ENCODE data around the gene IL32. TPM values are rescaled to one million over a fixed set of nuclear protein-coding genes. Genes with fewer than 3 reads are reported as not detected.

The IL32 gene
- total RNA-seq, 4 donors from 2014 or later = 21.9 to 720 (median 492) TPM

GRCh38 chr16:3084491-3084890 is 19.1 kb downstream of the IL32 start:
- no peaks in the 10 kb centered on the region for H3K9me3 ChIP-seq
- DNase-seq = no peak
- H3K27ac ChIP-seq = no peak overlapping the region
- no peaks in the 10 kb centered on the region for H3K36me3 ChIP-seq
- TF ChIP-seq EP300 (IDR thresholded peaks at IDR 0.05; ENCODE audit: low read depth) = no peak
- TF ChIP-seq POLR2AphosphoS5 (IDR thresholded peaks at IDR 0.05) = no peak
- TF ChIP-seq CTCF (IDR thresholded peaks at IDR 0.05) = no peak
- no peak for TF ChIP-seq POLR2A (IDR thresholded peaks at IDR 0.05)
- intact Hi-C loops (cut with DNase I; ENCODE audit: low total_unique reads) (no loop called here), in situ Hi-C loops (cut with MboI; ENCODE audit: low pct_ligation_motif_present in 1 of 4, low pct_unique_long_range_greater_than_20kb in 1 of 4, low sequenced_read_pairs in 3 of 4) (no loop called here)
- H3K4me1 ChIP-seq = peaks cover 0 to 7% (median 0%) of the 10 kb centered on the region in 4 donors
- no peak overlapping the region for H3K4me3 ChIP-seq
- WGBS, 2 donors (ENCODE audit: low coverage in 1 of 2) = 88 to 100% methylated on average over 1 of the region's 1 CpG
- H3K27me3 ChIP-seq = no peaks in the 10 kb centered on the region

- no peaks in the 10 kb centered on the region for H3K9me3 ChIP-seq
- intact Hi-C loops (cut with DNase I; ENCODE audit: low total_unique reads) = no loop called here
These were observed 19.7 kb downstream of the IL32 start for GRCh38 chr16:3084969-3085670.

GRCh38 chr16:3085868-3086595 is 20.6 kb downstream of the IL32 start:
- 60 to 86% methylated on average over 5 to 17 of the region's 17 CpGs for WGBS, 2 donors (ENCODE audit: low coverage in 1 of 2)
- no peaks in the 10 kb centered on the region for H3K27me3 ChIP-seq
- TF ChIP-seq CTCF (IDR thresholded peaks at IDR 0.05) (no peak), POLR2A (IDR thresholded peaks at IDR 0.05) (no peak), EP300 (IDR thresholded peaks at IDR 0.05; ENCODE audit: low read depth) (no peak), POLR2AphosphoS5 (IDR thresholded peaks at IDR 0.05) (no peak)
- no peaks in the 10 kb centered on the region for H3K36me3 ChIP-seq
- peak overlapping the region in 1 of 4 donors; percentile 27 for H3K4me3 ChIP-seq
- DNase-seq = no peak
- no peaks in the 10 kb centered on the region for H3K9me3 ChIP-seq
- peak overlapping the region in 2 of 4 donors; percentile 27 to 34 for H3K27ac ChIP-seq
- in situ Hi-C loops (cut with MboI; ENCODE audit: low pct_ligation_motif_present in 1 of 4, low pct_unique_long_range_greater_than_20kb in 1 of 4, low sequenced_read_pairs in 3 of 4) (no loop called here), intact Hi-C loops (cut with DNase I; ENCODE audit: low total_unique reads) (no loop called here)
- H3K4me1 ChIP-seq = peaks cover 0 to 7% (median 0%) of the 10 kb centered on the region in 4 donors

More at GRCh38 chr16:3084969-3085670, 19.7 kb downstream of the IL32 start:
- Histone ChIP-seq H3K4me3 (no peak overlapping the region), H3K27ac (no peak overlapping the region), H3K36me3 (no peaks in the 10 kb centered on the region), H3K27me3 (no peaks in the 10 kb centered on the region), H3K4me1 (peaks cover 0 to 7% (median 0%) of the 10 kb centered on the region in 4 donors)
- in situ Hi-C loops (cut with MboI; ENCODE audit: low pct_ligation_motif_present in 1 of 4, low pct_unique_long_range_greater_than_20kb in 1 of 4, low sequenced_read_pairs in 3 of 4) = no loop called here
- TF ChIP-seq CTCF (IDR thresholded peaks at IDR 0.05) (no peak), POLR2AphosphoS5 (IDR thresholded peaks at IDR 0.05) (no peak), EP300 (IDR thresholded peaks at IDR 0.05; ENCODE audit: low read depth) (no peak), POLR2A (IDR thresholded peaks at IDR 0.05) (no peak)
- no peak for DNase-seq
- 83 to 87% methylated on average over 6 to 7 of the region's 7 CpGs for WGBS, 2 donors (ENCODE audit: low coverage in 1 of 2)

- peak overlapping the region in 2 of 4 donors; percentile 11 to 27 for H3K4me3 ChIP-seq
- H3K9me3 ChIP-seq = no peaks in the 10 kb centered on the region
- TF ChIP-seq EP300 (IDR thresholded peaks at IDR 0.05; ENCODE audit: low read depth) (no peak), POLR2AphosphoS5 (IDR thresholded peaks at IDR 0.05) (no peak), CTCF (IDR thresholded peaks at IDR 0.05) (no peak), POLR2A (IDR thresholded peaks at IDR 0.05) (no peak)
- peak overlapping the region; percentile 16 to 34 (median 22) for H3K27ac ChIP-seq
- H3K4me1 ChIP-seq = peaks cover 0 to 7% (median 0%) of the 10 kb centered on the region in 4 donors
- H3K36me3 ChIP-seq = no peaks in the 10 kb centered on the region
- in situ Hi-C loops (cut with MboI; ENCODE audit: low pct_ligation_motif_present in 1 of 4, low pct_unique_long_range_greater_than_20kb in 1 of 4, low sequenced_read_pairs in 3 of 4) (no loop called here), intact Hi-C loops (cut with DNase I; ENCODE audit: low total_unique reads) (no loop called here)
- DNase-seq = no peak
- 76% methylated on average over 13 of the region's 14 CpGs; no CpG with 5 or more reads in 1 of the 2 donors for WGBS, 2 donors (ENCODE audit: low coverage in 1 of 2)
- H3K27me3 ChIP-seq = peaks cover 1% of the 10 kb centered on the region
These were observed 21.3 kb downstream of the IL32 start for GRCh38 chr16:3086596-3087242.
